HCT116 (cell line): ENCODE results near the gene LPAR3. TPM values are rescaled to one million over a fixed set of nuclear protein-coding genes. Genes with fewer than 3 reads are reported as not detected.

Source experiments
- ATAC-seq: fragments of 200-7000 bp; cut with Tn5 transposase; 2 replicates; pipeline ENCODE4 v1.9.1; 2020; ENCODE audit warnings: mild to moderate bottlenecking, moderate library complexity
- BruUV-seq: library from RNA; stranded (reverse); fragments of 400-500 nt; replicated peaks from 2 replicates; lab custom pipeline; 2021; lab: Mats Ljungman, UMichigan
- CTCF ChIA-PET: fragments of 300-600 bp; sonication (Branson Sonifier 250); formaldehyde crosslinking; loops from one replicate; lab custom pipeline; 2021; ENCODE audit warnings: antibody characterized with exemption; lab: Charles Lee
- POLR2A ChIA-PET: fragments of 300-600, 350-600 bp; sonication (Branson Sonifier 250); formaldehyde crosslinking; loops from one replicate; lab custom pipeline; 2021; ENCODE audit warnings: antibody characterized with exemption; lab: Charles Lee
- RAD21 ChIA-PET, 2 experiments: fragments of 300-600 bp; sonication (Branson Sonifier 250); formaldehyde crosslinking; loops; one replicate each; lab custom pipeline; 2023; ENCODE audit warnings: low total read pairs in 2 of 2; ENCODE audit not compliant: uncharacterized antibody in 2 of 2, unreplicated experiment in 2 of 2, low non-redundant PET in 1 of 2; lab: Charles Lee
- DNase-seq: peaks from one replicate; pipeline ENCODE4 v3.0.0-alpha.2; 2010; ENCODE audit warnings: low read depth, low spot score
- H2AFZ ChIP-seq: fragments of 200-600 bp; shearing (Covaris generic), sonication (generic); 2 replicates; pipeline ENCODE4 v1.6.1; 2017; ENCODE audit warnings: low read depth, mixed run types, mixed read lengths, antibody characterized with exemption, low read length; ENCODE audit not compliant: poor library complexity, severe bottlenecking
- H3K27ac ChIP-seq: 2 replicates; pipeline ENCODE4 v1.5.1; 2012; ENCODE audit warnings: low read depth, low read length
- H3K27me3 ChIP-seq: fragments of 200-600 bp; sonication (generic); 2 replicates; pipeline ENCODE4 v1.6.1; 2016; ENCODE audit warnings: mixed run types, low read length, mixed read lengths; ENCODE audit not compliant: insufficient read depth
- H3K36me3 ChIP-seq, 2 experiments: fragments of 200-500 bp in 1 of 2; fragments of 200-600 bp in 1 of 2; sonication (Bioruptor generic) in 1 of 2; sonication (generic) in 1 of 2; 2 replicates each; pipeline versions ENCODE4 v1.5.1 to v1.6.1; 2014 to 2016; ENCODE audit warnings: low read length in 2 of 2, inconsistent platforms in 1 of 2, mixed read lengths in 1 of 2, mixed run types in 1 of 2; ENCODE audit not compliant: insufficient read depth in 2 of 2, control insufficient read depth in 1 of 2
- H3K4me1 ChIP-seq, 2 experiments: fragments of 200-600 bp in 1 of 2; sonication (generic) in 1 of 2; 2 replicates each; pipeline versions ENCODE4 v1.5.1 to v1.6.1; 2012 to 2017; ENCODE audit warnings: low read length in 2 of 2, inconsistent platforms in 1 of 2, mild to moderate bottlenecking in 1 of 2, mixed read lengths in 1 of 2, mixed run types in 1 of 2, moderate library complexity in 1 of 2; ENCODE audit not compliant: insufficient read depth in 2 of 2, control insufficient read depth in 1 of 2
- H3K4me2 ChIP-seq: fragments of 200-600 bp; sonication (generic); 2 replicates; pipeline ENCODE4 v1.6.1; 2017; ENCODE audit warnings: mixed run types, low read length, mixed read lengths
- H3K4me3 ChIP-seq, 2 experiments: fragments of 200-600 bp in 1 of 2; sonication (generic) in 1 of 2; replicated peaks in 1 of 2; 2 replicates each; pipeline ENCODE4 v1.5.1; 2011 to 2016; ENCODE audit warnings: low read length in 2 of 2, control low read depth in 1 of 2, low read depth in 1 of 2, mild to moderate bottlenecking in 1 of 2, mixed read lengths in 1 of 2, mixed run types in 1 of 2
- H3K79me2 ChIP-seq: fragments of 200-600 bp; sonication (generic); 2 replicates; pipeline ENCODE4 v1.6.1; 2017; ENCODE audit warnings: mild to moderate bottlenecking, mixed run types, low read length, moderate library complexity, mixed read lengths; ENCODE audit not compliant: insufficient read depth
- H3K9ac ChIP-seq: fragments of 200-600 bp; sonication (generic); 2 replicates; pipeline ENCODE4 v1.6.1; 2016; ENCODE audit warnings: low read length, mixed read lengths
- H3K9me2 ChIP-seq: fragments of 200-600 bp; sonication (generic), shearing (Covaris generic); 2 replicates; pipeline ENCODE4 v1.6.1; 2017; ENCODE audit warnings: mixed run types, mild to moderate bottlenecking, moderate library complexity; ENCODE audit not compliant: insufficient read depth
- H3K9me3 ChIP-seq, 2 experiments: fragments of 200-500 bp in 1 of 2; fragments of 200-600 bp in 1 of 2; sonication (Bioruptor generic) in 1 of 2; sonication (generic) in 1 of 2; 2 replicates each; pipeline ENCODE4 v1.6.1; 2014 to 2017; ENCODE audit warnings: low read length in 2 of 2, mixed read lengths in 2 of 2, inconsistent platforms in 1 of 2, low read depth in 1 of 2, mild to moderate bottlenecking in 1 of 2, mixed run types in 1 of 2, moderate library complexity in 1 of 2; ENCODE audit not compliant: control insufficient read depth in 1 of 2, insufficient read depth in 1 of 2
- H4K20me1 ChIP-seq: fragments of 200-600 bp; sonication (generic), shearing (Covaris generic); 2 replicates; pipeline ENCODE4 v1.6.1; 2017; ENCODE audit warnings: mixed run types, mild to moderate bottlenecking, moderate library complexity; ENCODE audit not compliant: insufficient read depth
- CBX3 ChIP-seq: IDR thresholded peaks from 2 replicates; pipeline ENCODE4 v1.6.1; 2012; ENCODE audit warnings: low read depth
- ELF1 ChIP-seq: IDR thresholded peaks from 2 replicates; pipeline ENCODE4 v1.6.1; 2012; ENCODE audit warnings: low read depth, borderline replicate concordance
- EZH2 ChIP-seq: fragments of 200-600 bp; sonication (generic); IDR thresholded peaks from 2 replicates; pipeline ENCODE4 v1.6.1; 2017; ENCODE audit warnings: antibody characterized with exemption, mixed run types
- FOSL1 ChIP-seq: IDR thresholded peaks from 2 replicates; pipeline ENCODE4 v1.6.1; 2012; ENCODE audit warnings: low read depth
- MAX ChIP-seq: IDR thresholded peaks from 2 replicates; pipeline ENCODE4 v1.6.1; 2012
- POLR2AphosphoS5 ChIP-seq: IDR thresholded peaks from 2 replicates; pipeline ENCODE4 v1.6.1; 2011; ENCODE audit warnings: mild to moderate bottlenecking, low read depth, low read length, moderate library complexity
- ZFX ChIP-seq: fragments of 450-650 bp; IDR thresholded peaks from 2 replicates; pipeline ENCODE4 v1.6.1; 2017
- ZNF274 ChIP-seq: fragments of 200-500 bp; sonication (Bioruptor generic); IDR thresholded peaks from 2 replicates; pipeline ENCODE4 v1.6.1; 2014; ENCODE audit warnings: mild to moderate bottlenecking, low read depth, low read length, inconsistent platforms
- intact Hi-C: fragments of 100-400 bp; cut with micrococcal nuclease; formaldehyde crosslinking; loops from 2 replicates; pipeline ENCODE4 v1.10.0; 2022
- total RNA-seq: library from RNA; stranded (reverse); gene quantifications from one replicate; pipeline ENCODE4 v1.2.1, GENCODE V29; 2021; ENCODE audit not compliant: unreplicated experiment
- TF ChIP-seq, protein P1 (sequence below): IDR thresholded peaks from 2 replicates; pipeline ENCODE4 v1.6.1; 2012
- TF ChIP-seq, protein P2 (sequence below), 3 experiments: fragments of 200-600 bp in 1 of 3; sonication (generic) in 1 of 3; IDR thresholded peaks in 2 of 3; conservative IDR thresholded peaks in 1 of 3; 2 replicates each; pipeline ENCODE4 v1.5.1; 2012 to 2017; ENCODE audit warnings: low read depth in 2 of 3, low read length in 2 of 3, antibody characterized with exemption in 1 of 3, borderline replicate concordance in 1 of 3, control low read depth in 1 of 3, mild to moderate bottlenecking in 1 of 3, mixed read lengths in 1 of 3, mixed run types in 1 of 3, moderate library complexity in 1 of 3; ENCODE audit not compliant: insufficient read depth in 1 of 3

LPAR3 gene
- total RNA-seq, 1 experiment from 2014 or later: 27.2 TPM

DNA sequence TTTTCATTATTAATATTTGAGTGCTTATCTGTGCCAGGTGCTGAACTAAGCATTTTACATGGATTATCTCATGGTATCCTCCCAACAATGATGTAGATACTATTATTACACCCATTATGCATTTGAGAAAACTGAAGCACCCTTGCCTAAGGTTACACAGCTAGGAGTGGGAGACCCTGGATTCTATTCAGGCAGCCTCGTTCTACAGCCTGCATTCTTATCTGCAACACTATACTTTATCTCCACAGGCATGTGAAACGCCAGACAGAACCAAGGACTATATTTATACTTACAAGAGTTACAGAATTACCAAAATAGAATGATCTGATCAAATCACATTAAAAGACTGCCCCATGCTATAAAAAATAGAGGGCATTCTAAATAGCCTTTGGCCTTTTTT, 22.4 kb downstream of the LPAR3 start:
- BruUV-seq: no TSS peak
- Histone ChIP-seq H4K20me1 (no peaks in the 10 kb centered on the region), H3K79me2 (peaks cover 34% of the 10 kb centered on the region), H3K36me3 (no peaks in the 10 kb centered on the region), H3K27ac (no peak overlapping the region), H2AFZ (no peak overlapping the region), H3K4me2 (no peak overlapping the region), H3K4me3 (no peak overlapping the region), H3K9ac (no peak overlapping the region), H3K27me3 (no peaks in the 10 kb centered on the region), H3K9me2 (no peaks in the 10 kb centered on the region), H3K9me3 (no peaks in the 10 kb centered on the region), H3K4me1 (no peaks in the 10 kb centered on the region)
- TF ChIP-seq EZH2 (no peak), MAX (no peak), ELF1 (no peak), ZFX (no peak)
- TF ChIP-seq, protein P1, sequence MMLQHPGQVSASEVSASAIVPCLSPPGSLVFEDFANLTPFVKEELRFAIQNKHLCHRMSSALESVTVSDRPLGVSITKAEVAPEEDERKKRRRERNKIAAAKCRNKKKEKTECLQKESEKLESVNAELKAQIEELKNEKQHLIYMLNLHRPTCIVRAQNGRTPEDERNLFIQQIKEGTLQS: no peak
- POLR2A ChIA-PET: interaction anchor here (1.1 kb wide), 1 partner anchor 9 kb away, joined by 3 read pairs; no protein-coding TSS in a partner anchor
- RAD21 ChIA-PET: no interaction called here
- DNase-seq (no peak), ATAC-seq (no peak)
- CTCF ChIA-PET: no interaction called here
- intact Hi-C loops: no loop called here

- BruUV-seq: no TSS peak
- H3K9me2 ChIP-seq: no peaks in the 10 kb centered on the region
- H3K4me3 ChIP-seq: no peak overlapping the region
- POLR2A ChIA-PET: interaction anchor here (1.1 kb wide), 1 partner anchor 10 kb away, joined by 3 read pairs; no protein-coding TSS in a partner anchor
- H3K27ac ChIP-seq: no peak overlapping the region
- H3K4me1 ChIP-seq: no peaks in the 10 kb centered on the region
- H3K9ac ChIP-seq: no peak overlapping the region
- H3K27me3 ChIP-seq: no peaks in the 10 kb centered on the region
- no peaks in the 10 kb centered on the region for H3K9me3 ChIP-seq
- no peaks in the 10 kb centered on the region for H3K36me3 ChIP-seq
- no peak for ATAC-seq
- H3K79me2 ChIP-seq: peaks cover 34% of the 10 kb centered on the region
- intact Hi-C loops: no loop called here
- RAD21 ChIA-PET: no interaction called here
- no peak overlapping the region for H3K4me2 ChIP-seq
- TF ChIP-seq POLR2AphosphoS5 (no peak), CBX3 (no peak), ZFX (no peak), FOSL1 (no peak), EZH2 (no peak), ZNF274 (no peak)
- TF ChIP-seq, protein P1: no peak
- TF ChIP-seq, protein P2, sequence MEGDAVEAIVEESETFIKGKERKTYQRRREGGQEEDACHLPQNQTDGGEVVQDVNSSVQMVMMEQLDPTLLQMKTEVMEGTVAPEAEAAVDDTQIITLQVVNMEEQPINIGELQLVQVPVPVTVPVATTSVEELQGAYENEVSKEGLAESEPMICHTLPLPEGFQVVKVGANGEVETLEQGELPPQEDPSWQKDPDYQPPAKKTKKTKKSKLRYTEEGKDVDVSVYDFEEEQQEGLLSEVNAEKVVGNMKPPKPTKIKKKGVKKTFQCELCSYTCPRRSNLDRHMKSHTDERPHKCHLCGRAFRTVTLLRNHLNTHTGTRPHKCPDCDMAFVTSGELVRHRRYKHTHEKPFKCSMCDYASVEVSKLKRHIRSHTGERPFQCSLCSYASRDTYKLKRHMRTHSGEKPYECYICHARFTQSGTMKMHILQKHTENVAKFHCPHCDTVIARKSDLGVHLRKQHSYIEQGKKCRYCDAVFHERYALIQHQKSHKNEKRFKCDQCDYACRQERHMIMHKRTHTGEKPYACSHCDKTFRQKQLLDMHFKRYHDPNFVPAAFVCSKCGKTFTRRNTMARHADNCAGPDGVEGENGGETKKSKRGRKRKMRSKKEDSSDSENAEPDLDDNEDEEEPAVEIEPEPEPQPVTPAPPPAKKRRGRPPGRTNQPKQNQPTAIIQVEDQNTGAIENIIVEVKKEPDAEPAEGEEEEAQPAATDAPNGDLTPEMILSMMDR (IDR thresholded peaks at IDR 0.05 in 2 of 3, conservative IDR thresholded peaks at IDR 0.05 in 1 of 3; ENCODE audit: borderline replicate concordance in 1 of 3, insufficient read depth in 1 of 3, low read depth in 2 of 3, low read length in 2 of 3): no peak
- TF ChIP-seq, all 23 proteins: peak for 0
- no peak for DNase-seq
- CTCF ChIA-PET: no interaction called here
- Histone ChIP-seq H2AFZ (no peak overlapping the region), H4K20me1 (no peaks in the 10 kb centered on the region)
These were observed 23.3 kb downstream of the LPAR3 start for GRCh38 chr1:84869720-84870119.
